NCI-H1694 (cell line): ENCODE measurements around the gene C13orf46.

Source experiments
- DNase-seq: peaks from one replicate; lab custom pipeline; 2025; lab: John Stamatoyannopoulos, UW

Gene C13orf46

GRCh38 chr13:113938246-113938645, 35.6 kb downstream of the C13orf46 start:
- DNase-seq = no peak

DNA sequence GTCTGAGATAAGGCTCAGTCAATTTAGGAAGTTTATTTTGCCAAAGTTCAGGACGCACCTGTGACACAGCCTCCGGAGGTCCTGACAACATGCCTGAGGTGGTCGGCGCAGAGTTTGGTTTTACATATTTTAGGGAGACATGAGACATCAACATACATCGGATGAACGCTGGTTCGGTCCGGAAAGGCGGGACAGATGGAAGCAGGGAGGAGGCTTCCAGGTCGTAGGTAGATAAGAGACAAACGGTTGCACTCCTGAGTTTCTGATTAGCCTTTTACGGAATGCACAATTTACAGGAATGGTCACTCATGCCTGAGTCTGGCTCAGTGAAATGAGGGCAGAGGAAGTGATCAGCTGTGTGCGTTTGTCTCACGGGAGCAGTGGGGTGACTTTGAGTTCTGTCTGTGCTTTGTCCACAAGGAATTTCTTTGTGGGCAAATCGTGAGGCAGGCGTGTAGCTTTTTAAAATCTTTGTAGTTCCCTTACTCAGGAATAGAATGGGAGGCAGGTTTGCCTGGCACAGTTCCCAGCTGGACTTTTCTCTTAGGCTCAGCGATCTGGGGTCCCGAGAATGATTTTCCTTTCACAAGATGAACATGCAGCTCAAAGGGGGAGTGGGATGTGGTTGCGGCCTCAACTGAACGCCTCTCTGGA, 36.2 kb downstream of the C13orf46 start:
- DNase-seq = no peak

DNA sequence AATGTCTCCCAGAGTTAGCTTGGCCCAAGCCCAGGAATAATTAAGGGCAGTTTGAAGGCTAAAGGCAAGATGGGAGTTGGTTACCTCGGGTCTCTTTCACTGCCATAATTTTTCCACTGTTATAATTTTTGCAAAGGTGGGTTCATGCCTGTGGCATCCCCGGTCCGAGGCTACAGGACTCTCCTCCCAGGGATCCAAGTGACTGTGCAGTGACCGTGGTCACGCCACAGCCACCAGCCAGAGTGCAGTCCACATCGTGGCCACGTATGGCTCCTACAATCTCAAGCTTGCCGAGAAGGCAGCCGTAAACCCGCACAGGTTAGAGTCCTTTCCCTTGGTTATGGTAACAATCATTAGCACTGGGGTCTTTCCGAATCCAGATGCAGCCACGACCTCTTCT, 36.8 kb downstream of the C13orf46 start:
- DNase-seq = no peak

DNA sequence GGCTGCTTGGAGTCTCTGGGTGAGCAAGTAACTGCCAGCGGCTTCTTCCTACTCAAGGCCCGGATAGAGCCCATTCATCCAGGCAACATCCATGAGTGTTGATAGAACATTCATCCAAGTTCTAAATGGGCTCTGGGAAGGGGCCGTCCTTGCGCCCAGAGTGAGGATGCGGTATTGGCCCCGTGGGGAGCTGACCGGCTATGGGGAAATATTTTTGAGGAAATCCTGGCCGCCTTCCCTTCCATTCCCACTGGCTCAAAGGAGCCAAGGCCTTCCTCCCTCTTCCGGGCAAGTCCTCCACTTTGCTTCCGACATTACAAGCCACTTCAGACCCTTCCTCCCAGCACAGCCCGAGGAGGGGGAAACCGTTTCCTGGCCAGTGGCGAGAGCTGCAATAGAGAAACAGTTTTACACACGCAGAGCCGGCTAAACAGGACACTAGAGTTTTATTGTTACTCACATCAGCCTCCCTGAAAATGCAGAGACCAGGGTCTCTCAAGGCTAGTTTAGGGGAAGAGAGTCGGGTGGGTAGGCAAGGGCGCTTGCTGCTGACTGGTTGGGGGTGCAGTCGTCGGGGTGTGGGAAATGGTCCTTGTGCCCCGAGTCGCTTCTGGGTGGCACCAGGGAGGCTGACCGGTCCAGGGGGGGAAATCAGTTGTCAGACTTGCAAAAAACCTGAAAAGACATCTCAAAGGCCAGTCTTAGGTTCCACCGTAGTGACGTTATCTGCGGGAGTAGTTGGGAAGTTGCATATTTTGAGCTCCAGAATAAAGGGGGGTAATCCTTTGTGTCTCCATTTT, 37.5 kb downstream of the C13orf46 start:
- no peak for DNase-seq

GRCh38 chr13:113935001-113935844, 38.7 kb downstream of the C13orf46 start:
- DNase-seq = no peak

DNA sequence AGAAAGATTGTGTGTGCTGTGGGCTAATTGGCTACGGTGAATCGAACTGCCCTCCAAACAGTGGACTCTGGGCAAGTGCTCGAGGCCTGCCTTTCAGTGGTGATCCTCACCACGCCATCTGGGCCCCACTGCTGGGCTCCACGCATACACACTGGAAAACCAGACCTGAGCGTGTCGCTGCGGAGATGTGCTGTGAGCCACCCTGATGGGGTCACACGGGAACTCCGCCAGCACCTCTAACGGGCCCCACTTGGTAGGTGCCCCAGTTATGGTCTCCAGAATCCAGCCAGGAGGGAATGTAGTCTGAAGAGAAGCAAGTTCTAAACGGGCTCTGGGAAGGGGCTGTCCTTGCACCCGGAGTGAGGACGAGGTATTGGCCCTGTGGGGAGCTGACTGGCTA, 39.3 kb downstream of the C13orf46 start:
- no peak for DNase-seq

DNA sequence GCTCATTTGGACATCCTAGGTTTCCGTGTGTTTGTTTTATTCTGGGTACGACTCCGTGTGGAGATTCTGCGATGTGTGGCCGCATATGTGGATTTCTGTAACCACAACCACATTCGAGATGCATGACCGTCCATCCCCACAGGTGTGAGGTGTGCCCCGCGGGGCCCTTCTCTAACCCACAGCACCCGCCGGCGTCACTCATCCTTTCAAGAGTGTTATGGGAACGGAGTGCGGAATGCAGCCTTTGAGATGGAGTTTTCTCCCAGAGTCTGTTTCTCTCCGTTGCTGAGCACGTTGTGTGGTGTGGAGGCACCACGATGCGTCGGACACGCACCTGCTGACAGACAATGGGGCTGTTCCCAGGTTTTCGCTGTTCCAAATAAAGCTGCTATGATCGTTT, 40.0 kb downstream of the C13orf46 start:
- no peak for DNase-seq

DNA sequence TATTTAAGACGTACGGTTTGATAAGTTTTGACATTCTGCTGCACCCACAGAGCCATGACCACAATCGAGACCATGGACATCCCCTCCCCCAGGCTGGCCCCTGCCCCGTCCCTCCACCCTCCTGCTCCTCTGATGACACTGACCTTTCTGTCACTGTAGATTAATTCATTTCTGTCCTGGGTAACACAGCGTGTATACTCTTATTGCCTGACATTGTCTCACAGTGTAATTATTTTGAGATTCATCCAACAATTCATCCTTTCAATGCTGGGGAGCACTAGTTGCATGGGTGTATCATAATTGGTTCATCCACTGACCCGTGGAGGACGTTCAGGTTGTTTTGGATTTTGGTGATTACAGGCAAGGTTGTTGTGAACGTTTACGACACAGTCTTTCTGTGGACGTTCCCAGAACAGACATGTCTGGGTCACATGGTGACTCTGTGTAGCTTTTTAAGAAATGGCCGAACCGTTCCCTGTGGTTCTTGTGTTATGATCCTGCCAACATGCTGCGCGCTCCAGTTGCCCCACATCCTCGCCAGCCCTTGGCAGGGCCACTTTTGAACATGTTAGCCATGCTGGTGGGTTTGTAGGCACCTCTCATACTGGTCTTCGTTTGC, 41.9 kb downstream of the C13orf46 start:
- no peak for DNase-seq

DNA sequence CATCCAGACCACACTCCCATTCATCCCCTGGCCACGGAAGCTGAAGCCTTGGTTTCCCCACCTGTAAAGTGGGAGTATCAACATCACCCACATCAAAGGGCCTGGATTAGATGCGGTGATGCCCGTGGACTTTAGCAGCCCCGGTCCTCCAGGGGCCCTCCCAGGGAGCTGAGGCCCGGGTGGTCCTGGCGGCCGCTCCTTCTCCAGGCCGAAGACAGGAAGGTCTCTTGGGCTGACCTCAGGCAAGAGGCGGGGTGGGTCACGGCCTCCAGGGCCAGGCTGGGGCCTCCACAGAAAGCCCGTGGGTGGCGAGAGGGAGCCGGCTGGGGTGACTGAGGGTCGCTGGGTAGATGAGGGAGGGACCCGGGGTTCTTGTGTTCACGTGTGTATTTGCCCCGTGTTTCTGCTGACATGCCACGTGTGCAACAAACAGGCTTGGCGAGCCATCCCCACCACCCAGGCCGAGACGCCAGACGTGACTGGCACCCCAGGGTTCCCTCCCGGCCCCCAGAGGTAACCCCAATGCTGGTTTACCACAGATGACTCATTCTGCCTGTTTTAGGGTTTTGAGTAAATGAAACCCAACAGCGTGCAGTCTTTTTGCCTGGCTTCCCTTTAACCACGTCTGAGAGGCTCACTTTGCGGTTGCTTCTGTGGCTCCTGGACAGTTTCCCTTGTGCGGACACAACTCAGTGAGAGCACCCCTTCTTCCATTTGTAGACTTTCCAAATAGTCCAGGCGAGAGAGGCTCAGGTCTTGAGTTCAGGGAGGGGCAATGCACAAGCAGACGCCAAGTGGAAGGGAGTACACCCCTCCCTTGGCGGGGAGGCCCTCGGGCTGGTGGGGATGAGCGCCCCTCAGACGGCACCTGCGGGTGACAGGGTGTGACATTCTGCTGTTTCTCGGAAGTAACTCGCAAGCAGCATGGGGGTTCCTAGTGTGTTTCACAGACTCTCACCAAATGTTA, 42.9 kb downstream of the C13orf46 start:
- no peak for DNase-seq

DNA sequence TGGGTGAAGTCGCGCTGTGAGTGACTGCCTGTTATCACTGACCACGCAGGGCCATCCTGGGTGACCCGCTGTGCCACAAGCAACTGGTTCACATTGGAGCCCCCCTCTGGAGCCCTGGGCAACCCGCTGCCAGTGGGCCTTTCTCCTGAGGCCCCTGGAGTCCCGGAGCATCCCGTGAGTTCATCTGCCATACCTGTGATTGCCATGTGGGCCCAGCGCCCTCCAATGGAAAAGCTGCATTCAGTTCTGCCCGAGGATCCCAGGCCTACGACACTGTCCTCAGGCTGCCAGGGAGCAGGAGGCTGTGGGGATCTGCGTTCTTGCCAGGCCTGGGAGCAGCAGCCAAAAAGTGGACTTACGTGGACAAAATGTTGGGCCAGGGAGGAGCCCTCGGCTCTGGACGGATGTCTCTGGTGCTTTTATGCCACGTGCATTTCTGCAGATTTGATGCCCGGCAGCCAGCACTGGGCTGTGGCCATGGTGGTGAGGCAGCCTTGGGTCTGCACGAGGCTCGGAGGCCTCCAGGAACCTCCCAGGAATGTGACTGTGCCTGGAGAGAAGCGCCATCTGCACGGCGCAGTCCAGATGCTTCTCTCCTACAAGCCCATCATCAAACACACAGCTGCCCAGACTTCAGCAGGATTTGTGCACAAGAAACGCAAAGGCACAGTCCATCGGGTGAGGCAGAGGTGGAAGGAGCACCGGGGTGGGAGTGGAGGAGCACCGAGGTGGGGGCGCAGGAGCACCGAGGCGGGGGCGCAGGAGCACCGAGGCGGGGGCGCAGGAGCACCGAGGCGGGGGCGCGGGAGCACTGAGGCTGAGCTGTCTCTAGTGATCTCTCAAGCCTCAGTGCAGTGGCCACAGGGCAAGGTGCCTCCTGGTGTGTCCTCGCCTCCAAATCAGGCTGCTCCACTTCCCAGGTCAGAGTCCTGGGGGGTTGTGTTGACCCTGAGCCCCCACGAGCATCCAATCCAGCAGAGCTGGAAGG, 44.0 kb downstream of the C13orf46 start:
- no peak for DNase-seq

DNA sequence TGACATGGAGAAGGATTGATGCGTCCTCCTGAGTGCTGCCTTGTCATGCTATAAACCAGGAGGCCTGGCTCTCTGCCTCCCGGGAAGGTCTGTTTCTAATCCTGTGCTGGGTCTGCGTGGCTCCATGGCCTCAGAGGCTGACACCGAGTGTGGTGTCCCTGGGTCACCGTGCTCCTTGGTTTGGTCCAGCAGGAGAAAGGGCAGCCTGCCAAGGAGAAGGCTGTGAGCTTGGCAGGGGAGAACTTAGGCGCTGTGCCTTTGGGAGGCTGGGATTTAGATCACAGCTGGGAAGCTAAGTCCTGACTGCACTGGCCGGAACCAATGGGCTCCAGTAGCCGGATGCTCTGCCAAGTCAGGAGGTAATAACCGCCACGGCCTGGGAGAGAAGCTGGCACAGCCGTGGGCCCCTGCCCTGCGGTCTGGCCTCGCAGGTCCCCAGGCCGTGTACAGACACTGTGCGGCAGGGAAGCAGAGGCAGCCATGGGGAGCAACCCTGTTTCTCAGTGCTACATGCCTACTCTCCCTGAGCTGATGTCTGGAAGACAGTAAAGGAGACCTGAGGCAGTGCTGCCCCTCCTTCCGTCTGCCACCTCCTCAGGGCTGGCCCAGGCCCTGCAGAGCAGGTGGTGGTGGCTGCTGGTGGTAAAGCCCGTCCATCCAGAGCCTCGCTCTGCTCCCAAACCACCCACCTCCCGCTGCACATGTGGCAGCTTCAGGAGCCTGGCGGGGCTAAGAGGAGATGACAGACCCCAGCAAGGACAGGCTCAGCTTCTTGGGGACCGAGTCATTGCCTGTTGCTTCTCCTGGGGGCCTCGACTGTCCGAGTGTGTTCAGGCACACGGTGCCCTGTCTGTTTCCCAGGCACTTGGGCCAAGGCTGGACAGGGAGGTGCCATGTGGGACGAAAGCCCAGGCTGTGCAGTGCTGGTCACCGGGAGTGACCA, 44.9 kb downstream of the C13orf46 start:
- DNase-seq = no peak

DNA sequence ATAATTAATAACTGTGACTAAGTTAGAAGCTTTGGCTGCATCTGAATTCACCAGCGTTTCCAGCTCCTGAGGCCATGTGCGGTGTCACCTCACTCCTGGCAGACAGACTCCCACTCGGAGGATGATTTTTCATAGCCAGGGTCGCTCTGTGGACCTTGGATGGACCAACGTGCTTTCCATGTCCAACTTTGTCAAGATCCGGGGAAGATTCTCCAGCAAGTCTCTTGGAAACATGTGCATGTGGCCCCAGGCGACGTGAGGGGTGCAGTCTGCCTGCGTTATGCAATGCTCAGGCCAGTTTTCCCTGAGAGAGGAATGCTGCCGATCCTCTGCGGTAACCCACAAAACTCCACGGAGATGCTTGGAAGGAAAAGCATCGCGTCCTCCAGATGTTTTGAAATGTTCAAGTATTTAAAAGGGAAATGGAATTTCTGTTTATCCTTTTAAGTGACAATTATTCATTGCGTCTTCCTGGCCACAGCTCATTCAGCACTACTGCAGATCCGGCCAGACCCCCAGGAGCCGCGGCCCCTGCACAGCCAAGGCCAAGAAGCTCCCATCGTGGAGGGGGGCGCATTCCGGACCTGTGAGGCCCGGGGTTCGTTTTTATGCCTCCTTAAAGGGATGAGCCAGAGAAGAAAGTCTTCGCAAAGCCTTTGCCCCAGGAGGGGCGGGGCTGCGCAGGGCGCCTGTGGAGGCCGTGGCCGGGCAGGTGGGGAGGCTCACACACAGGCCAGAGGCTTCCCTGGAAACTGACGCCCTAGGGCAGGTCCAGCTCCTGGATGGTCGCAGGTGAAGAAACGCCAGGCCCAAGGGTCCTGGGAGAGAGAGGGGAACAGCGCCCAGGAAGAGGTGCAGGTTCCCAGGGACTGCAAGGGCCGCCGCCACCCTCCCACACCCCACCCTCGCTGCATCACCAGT, 46.0 kb downstream of the C13orf46 start:
- no peak for DNase-seq

DNA sequence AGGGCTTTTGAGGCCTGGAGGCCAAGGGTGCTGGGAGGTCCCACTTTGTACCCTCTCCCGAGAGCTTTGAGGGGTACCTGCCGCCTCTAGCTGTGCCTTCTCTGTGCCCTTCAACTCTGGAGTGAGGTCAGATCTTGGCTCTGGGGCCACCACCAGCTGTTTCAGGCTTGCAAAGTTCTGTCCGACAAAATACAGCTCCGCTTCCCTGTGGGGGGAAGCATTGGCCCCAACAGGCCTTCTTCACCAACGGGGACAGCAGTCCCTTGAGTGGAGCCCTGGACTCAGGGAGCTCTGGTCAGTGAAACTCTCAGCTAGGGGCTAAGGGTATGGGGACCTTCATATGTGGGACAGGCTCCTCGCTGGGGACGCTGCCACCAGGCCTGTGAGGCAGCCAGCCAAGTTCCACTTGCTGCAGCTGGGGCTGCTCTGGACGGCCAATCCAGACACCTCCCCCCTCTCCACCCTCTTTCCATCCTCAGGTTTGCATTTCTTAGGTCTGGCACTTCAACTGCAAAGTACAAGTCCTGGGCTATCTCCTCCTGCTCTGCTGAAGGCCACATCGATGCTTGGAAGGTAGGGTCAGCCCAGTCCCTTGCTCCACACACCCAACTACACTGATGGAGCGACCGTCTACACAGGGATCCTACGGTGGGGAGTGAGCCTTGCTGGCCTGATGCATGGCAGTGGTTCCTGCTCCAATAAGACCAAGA, 46.8 kb downstream of the C13orf46 start:
- DNase-seq = no peak

GRCh38 chr13:113926301-113926761, 47.5 kb downstream of the C13orf46 start:
- no peak for DNase-seq

GRCh38 chr13:113924184-113924901, 49.5 kb downstream of the C13orf46 start:
- DNase-seq = no peak

GRCh38 chr13:113923376-113924063, 50.4 kb downstream of the C13orf46 start:
- DNase-seq = no peak
